Keratinocyte (primary cell): ENCODE results near the gene DENND4C. TPM values are rescaled to one million over a fixed set of nuclear protein-coding genes. Genes with fewer than 3 reads are reported as not detected.

Source experiments
- DNase-seq: peaks from one replicate; pipeline ENCODE4 v3.0.0-alpha.2; 2011; ENCODE audit warnings: low read depth, missing footprints, low spot score
- FAIRE-seq: peaks from 2 replicates; lab custom pipeline; 2011; peaks lifted over from hg19 to GRCh38; lab: Jason Lieb, UNC
- H2AFZ ChIP-seq: 2 replicates; pipeline ENCODE4 v1.6.0; 2012; ENCODE audit warnings: low read length, control low read depth, inconsistent platforms; ENCODE audit not compliant: control insufficient read depth
- H3K27ac ChIP-seq: 2 replicates; pipeline ENCODE4 v1.5.1; 2011; ENCODE audit warnings: low read length; ENCODE audit not compliant: control insufficient read depth, insufficient read depth
- H3K27me3 ChIP-seq: 3 replicates; pipeline ENCODE4 v1.6.0; 2011; ENCODE audit warnings: low read length; ENCODE audit not compliant: control insufficient read depth, insufficient read depth; ENCODE audit errors: extremely low read depth
- H3K36me3 ChIP-seq, 2 experiments: 2 replicates in 1 of 2; 3 replicates in 1 of 2; pipeline ENCODE4 v1.5.1; 2011; ENCODE audit warnings: low read length in 2 of 2, mild to moderate bottlenecking in 1 of 2; ENCODE audit not compliant: control insufficient read depth in 2 of 2, insufficient read depth in 2 of 2; ENCODE audit errors: extremely low read depth in 1 of 2
- H3K4me1 ChIP-seq: 3 replicates; pipeline ENCODE4 v1.5.1; 2011; ENCODE audit warnings: low read length; ENCODE audit not compliant: control insufficient read depth, insufficient read depth; ENCODE audit errors: extremely low read depth
- H3K4me2 ChIP-seq: 3 replicates; pipeline ENCODE4 v1.6.0; 2011; ENCODE audit warnings: low read depth, low read length; ENCODE audit not compliant: control insufficient read depth, insufficient read depth; ENCODE audit errors: extremely low read depth
- H3K4me3 ChIP-seq, 3 experiments: fragments of 200-600 bp in 1 of 3; sonication (generic) in 1 of 3; 2 replicates in 2 of 3; 3 replicates in 1 of 3; pipeline ENCODE4 v1.5.1; 2011 to 2016; ENCODE audit warnings: low read length in 3 of 3, mild to moderate bottlenecking in 3 of 3, control low read depth in 2 of 3, inconsistent platforms in 1 of 3, low read depth in 1 of 3, mixed read lengths in 1 of 3, mixed run types in 1 of 3, moderate library complexity in 1 of 3; ENCODE audit not compliant: control insufficient read depth in 2 of 3, insufficient read depth in 2 of 3; ENCODE audit errors: extremely low read depth in 1 of 3
- H3K79me2 ChIP-seq: 2 replicates; pipeline ENCODE4 v1.6.0; 2012; ENCODE audit warnings: low read length; ENCODE audit not compliant: control insufficient read depth, insufficient read depth
- H3K9ac ChIP-seq: 3 replicates; pipeline ENCODE4 v1.6.0; 2011; ENCODE audit warnings: low read length; ENCODE audit not compliant: control insufficient read depth, insufficient read depth; ENCODE audit errors: extremely low read depth
- H3K9me1 ChIP-seq: 3 replicates; pipeline ENCODE4 v1.6.0; 2011; ENCODE audit warnings: low read length; ENCODE audit not compliant: control insufficient read depth, insufficient read depth; ENCODE audit errors: extremely low read depth
- H3K9me3 ChIP-seq: 2 replicates; pipeline ENCODE4 v1.5.1; 2012; ENCODE audit warnings: low read depth, low read length; ENCODE audit not compliant: control insufficient read depth
- H4K20me1 ChIP-seq: 3 replicates; pipeline ENCODE4 v1.6.0; 2011; ENCODE audit warnings: low read length; ENCODE audit not compliant: control insufficient read depth, insufficient read depth; ENCODE audit errors: extremely low read depth
- CTCF ChIP-seq, 3 experiments: IDR thresholded peaks in 1 of 3; conservative IDR thresholded peaks in 1 of 3; optimal IDR thresholded peaks in 1 of 3; 2 replicates in 2 of 3; 3 replicates in 1 of 3; pipeline versions ENCODE3 to v1.5.1; 2011; ENCODE audit warnings: low read length in 3 of 3, mild to moderate bottlenecking in 3 of 3, moderate library complexity in 2 of 3, control low read depth in 1 of 3, inconsistent platforms in 1 of 3; ENCODE audit not compliant: insufficient read depth in 2 of 3; ENCODE audit errors: extremely low read depth in 1 of 3
- EZH2 ChIP-seq: IDR thresholded peaks from one replicate; pipeline ENCODE4 v1.6.1; 2012; ENCODE audit warnings: inconsistent platforms, mild to moderate bottlenecking, low read length, moderate library complexity
- dilution Hi-C: fragments of 300-500 bp; cut with MboI; formaldehyde crosslinking; loops from one replicate; pipeline ENCODE4 v1.7.0; 2020; ENCODE audit warnings: low sequenced_read_pairs; ENCODE audit not compliant: extremely low pct_ligation_motif_present
- polyA plus RNA-seq, 5 experiments: library from polyadenylated mRNA; depleted of rRNA in 3 of 5; stranded (reverse) in 3 of 5; stranded (forward) in 1 of 5; unstranded in 1 of 5; fragments of >200 nt; gene quantifications; 1 replicate in 1 of 5; 2 replicates in 3 of 5; 3 replicates in 1 of 5; pipeline versions ENCODE4 v1.2.1 to v1.2.3, GENCODE V29; 2011 to 2012; ENCODE audit warnings: missing spikeins in 2 of 5, low read depth in 1 of 5, low replicate concordance in 1 of 5

DENND4C gene
- polyA plus RNA-seq, 1 donor (not counting 4 experiments of a cell fraction or from before 2014, with no cell fraction given) = 25.6 TPM

- H3K27ac ChIP-seq = no peak overlapping the region
- no peak overlapping the region for H3K4me2 ChIP-seq
- no peaks in the 10 kb centered on the region for H3K9me1 ChIP-seq
- no peak overlapping the region for H3K9ac ChIP-seq
- H2AFZ ChIP-seq = no peak overlapping the region
- H3K36me3 ChIP-seq = no peaks in the 10 kb centered on the region
- no peaks in the 10 kb centered on the region for H3K9me3 ChIP-seq
- peaks cover 19% of the 10 kb centered on the region for H3K79me2 ChIP-seq
- no peak for FAIRE-seq
- H3K27me3 ChIP-seq = no peaks in the 10 kb centered on the region
- no peak overlapping the region for H3K4me3 ChIP-seq
- no peak for DNase-seq
- TF ChIP-seq CTCF (optimal IDR thresholded peaks at IDR 0.05 in 1 of 3, IDR thresholded peaks at IDR 0.05 in 1 of 3, conservative IDR thresholded peaks at IDR 0.05 in 1 of 3; ENCODE audit: extremely low read depth in 1 of 3, insufficient read depth in 2 of 3, low read length in 3 of 3) (no peak), EZH2 (no peak)
- dilution Hi-C loops = no loop called here
- H4K20me1 ChIP-seq = no peaks in the 10 kb centered on the region
- H3K4me1 ChIP-seq = peaks cover 5% of the 10 kb centered on the region
Observed at GRCh38 chr9:19284729-19285128, 54.2 kb downstream of the DENND4C start.

- H3K27ac ChIP-seq = no peak overlapping the region
Observed at GRCh38 chr9:19286634-19287188, 56.2 kb downstream of the DENND4C start.

More at GRCh38 chr9:19286634-19287188, 56.2 kb downstream of the DENND4C start:
- Histone ChIP-seq H3K4me3 (no peak overlapping the region), H3K36me3 (no peaks in the 10 kb centered on the region), H3K4me1 (peaks cover 5% of the 10 kb centered on the region), H3K79me2 (peaks cover 12% of the 10 kb centered on the region), H4K20me1 (no peaks in the 10 kb centered on the region), H3K9me3 (no peaks in the 10 kb centered on the region), H3K9ac (no peak overlapping the region), H2AFZ (no peak overlapping the region), H3K9me1 (no peaks in the 10 kb centered on the region), H3K4me2 (peak overlapping the region; percentile 55), H3K27me3 (no peaks in the 10 kb centered on the region)
- dilution Hi-C loops = no loop called here
- TF ChIP-seq CTCF (optimal IDR thresholded peaks at IDR 0.05 in 1 of 3, IDR thresholded peaks at IDR 0.05 in 1 of 3, conservative IDR thresholded peaks at IDR 0.05 in 1 of 3; ENCODE audit: extremely low read depth in 1 of 3, insufficient read depth in 2 of 3, low read length in 3 of 3) = no peak
- no peak for TF ChIP-seq EZH2
- DNase-seq (no peak), FAIRE-seq (no peak)
